HG03280 (cell line): ENCODE measurements around the gene GLS2.
"Not testable (repeated sequence)": the region's sequence is repeated elsewhere in the genome, so short reads cannot be mapped to it uniquely, and the experiment has no call there.

Experiments
- ATAC-seq: cut with Tn5 transposase; IDR thresholded peaks from one replicate; pipeline ENCODE4 v1.9.1; 2021; ENCODE audit warnings: mild to moderate bottlenecking, moderate library complexity; ENCODE audit not compliant: unreplicated experiment

Gene GLS2

GRCh38 chr12:56488041-56488955 lies at the start of gene GLS2:
Gene GLS2 (minus strand): TSS chr12:56488161. CDS start chr12:56488118, 43 bp downstream.
- ATAC-seq: peak; percentile 89

GRCh38 chr12:56537546-56537945 lies 49.6 kb upstream of the GLS2 start:
- ATAC-seq: no peak

- no peak for ATAC-seq
These were observed 42.6 kb upstream of the GLS2 start for GRCh38 chr12:56530390-56531055.

- ATAC-seq: no peak
These were observed 41.7 kb upstream of the GLS2 start for GRCh38 chr12:56529656-56530055.

- ATAC-seq: no peak
These were observed 40.9 kb upstream of the GLS2 start for GRCh38 chr12:56528846-56529245.

GRCh38 chr12:56522411-56523193 lies 34.6 kb upstream of the GLS2 start:
- no peak for ATAC-seq

- ATAC-seq: no peak
These were observed 33.8 kb upstream of the GLS2 start, which contains the start of gene RBMS2 for GRCh38 chr12:56521590-56522371. Gene RBMS2 (plus strand): TSS chr12:56521820. CDS start chr12:56522024, 204 bp downstream.

- no peak for ATAC-seq
These were observed 33.2 kb upstream of the GLS2 start for GRCh38 chr12:56521209-56521589.

GRCh38 chr12:56520506-56520905 lies 32.5 kb upstream of the GLS2 start:
- no peak for ATAC-seq

GRCh38 chr12:56520048-56520447 lies 32.1 kb upstream of the GLS2 start:
- ATAC-seq: no peak

GRCh38 chr12:56518570-56518969 lies 30.6 kb upstream of the GLS2 start:
- ATAC-seq: no peak

GRCh38 chr12:56517854-56518253 lies 29.9 kb upstream of the GLS2 start:
- no peak for ATAC-seq

- ATAC-seq: not testable (repeated sequence)
These were observed 26.0 kb upstream of the GLS2 start for GRCh38 chr12:56514014-56514318.

GRCh38 chr12:56510786-56511185 lies 22.8 kb upstream of the GLS2 start:
- ATAC-seq: no peak

GRCh38 chr12:56499879-56500278 lies 11.9 kb upstream of the GLS2 start:
- ATAC-seq: not testable (repeated sequence)

GRCh38 chr12:56499452-56499851 lies 11.5 kb upstream of the GLS2 start:
- ATAC-seq: not testable (repeated sequence)

GRCh38 chr12:56498126-56498902 lies 10.4 kb upstream of the GLS2 start:
- not testable (repeated sequence) for ATAC-seq

- not testable (repeated sequence) for ATAC-seq
These were observed 8.7 kb upstream of the GLS2 start for GRCh38 chr12:56496704-56497103.

- not testable (repeated sequence) for ATAC-seq
These were observed 6.5 kb upstream of the GLS2 start for GRCh38 chr12:56494481-56494880.

- ATAC-seq: not testable (repeated sequence)
These were observed 6.1 kb upstream of the GLS2 start for GRCh38 chr12:56494106-56494415.
